ENCODE measurements around the gene LRMDA.

DNA sequence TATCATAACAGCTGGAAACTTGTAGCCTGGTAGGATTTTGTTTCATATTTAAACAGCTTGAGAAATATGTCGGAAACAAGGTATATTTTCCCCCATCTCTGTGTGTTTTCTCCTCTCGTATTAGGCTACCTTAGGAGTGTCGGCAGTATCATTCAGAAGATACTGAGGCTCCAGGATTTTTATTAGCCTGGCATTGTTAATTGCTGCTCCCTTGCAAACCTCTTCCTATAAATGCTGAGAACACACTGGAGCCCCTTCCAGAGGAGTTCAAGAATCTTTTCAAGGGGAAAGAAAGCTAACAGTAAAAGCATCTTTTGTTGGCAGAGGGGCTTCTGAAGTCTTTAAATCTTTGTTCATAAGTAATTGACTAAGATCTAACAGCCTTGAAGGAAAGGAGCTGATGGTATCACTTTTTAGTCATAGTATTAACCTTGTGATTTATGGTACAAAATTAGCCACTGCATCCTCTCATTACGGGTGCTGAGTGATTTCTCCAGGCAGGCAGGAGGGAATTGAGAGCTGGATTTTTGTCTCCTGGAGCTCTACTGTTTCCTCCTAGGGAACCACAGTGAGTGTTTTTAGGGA is 998.7 kb downstream of the LRMDA start:
- TF ChIP-seq CTCF (conservative IDR thresholded peaks at IDR 0.05; ENCODE audit: low read length) (no peak), EZH2phosphoT487 (IDR thresholded peaks at IDR 0.05; ENCODE audit: borderline replicate concordance, low read depth, low read length) (no peak)

All from OCI-LY7 (cell line).